K562 (cell line): Measurements from ENCODE around the gene NR1H2.

Source experiments
- ELF1 ChIP-seq: fragments of 200-800 bp; sonication (Bioruptor generic); IDR thresholded peaks from 2 replicates; pipeline ENCODE4 v1.6.1; 2016; ENCODE audit warnings: missing genetic modification characterization, missing compliant biosample characterization
- TF ChIP-seq, protein P1 (sequence below): IDR thresholded peaks from 2 replicates; pipeline ENCODE4 v1.6.1; 2016; ENCODE audit warnings: missing genetic modification characterization, missing compliant biosample characterization

DNA sequence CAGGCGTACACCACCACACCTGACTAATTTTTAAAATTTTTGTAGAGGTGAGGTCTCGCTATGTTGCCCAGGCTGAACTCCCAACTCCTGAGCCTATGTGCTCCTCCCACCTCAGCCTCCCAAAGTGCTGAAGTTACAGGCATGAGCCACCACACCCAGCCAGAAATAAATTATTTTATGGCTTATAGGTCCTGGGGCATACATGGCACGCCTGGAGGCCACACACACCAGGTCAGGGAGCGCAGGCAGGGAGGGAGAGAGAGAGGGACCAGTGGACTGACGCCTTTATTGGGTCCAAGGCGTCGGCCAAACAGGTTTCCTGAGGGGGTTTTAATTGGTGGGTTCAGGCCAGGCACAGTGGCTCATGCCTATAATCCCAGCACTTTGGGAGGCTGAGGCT is 49.3 kb downstream of the NR1H2 start:
- TF ChIP-seq, protein P1, sequence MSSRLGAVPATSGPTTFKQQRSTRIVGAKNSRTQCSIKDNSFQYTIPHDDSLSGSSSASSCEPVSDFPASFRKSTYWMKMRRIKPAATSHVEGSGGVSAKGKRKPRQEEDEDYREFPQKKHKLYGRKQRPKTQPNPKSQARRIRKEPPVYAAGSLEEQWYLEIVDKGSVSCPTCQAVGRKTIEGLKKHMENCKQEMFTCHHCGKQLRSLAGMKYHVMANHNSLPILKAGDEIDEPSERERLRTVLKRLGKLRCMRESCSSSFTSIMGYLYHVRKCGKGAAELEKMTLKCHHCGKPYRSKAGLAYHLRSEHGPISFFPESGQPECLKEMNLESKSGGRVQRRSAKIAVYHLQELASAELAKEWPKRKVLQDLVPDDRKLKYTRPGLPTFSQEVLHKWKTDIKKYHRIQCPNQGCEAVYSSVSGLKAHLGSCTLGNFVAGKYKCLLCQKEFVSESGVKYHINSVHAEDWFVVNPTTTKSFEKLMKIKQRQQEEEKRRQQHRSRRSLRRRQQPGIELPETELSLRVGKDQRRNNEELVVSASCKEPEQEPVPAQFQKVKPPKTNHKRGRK, result no peak
- no peak for TF ChIP-seq ELF1 (tag)
